Activated T-cell treated with anti-CD3 and anti-CD28 coated beads for 1 hour (primary cell): ENCODE results near the gene PRR7.

ENCODE experiments used
- DNase-seq: peaks from one replicate; pipeline ENCODE4 v3.0.0-alpha.2; 2020; ENCODE audit warnings: low read depth

The PRR7 gene

DNA sequence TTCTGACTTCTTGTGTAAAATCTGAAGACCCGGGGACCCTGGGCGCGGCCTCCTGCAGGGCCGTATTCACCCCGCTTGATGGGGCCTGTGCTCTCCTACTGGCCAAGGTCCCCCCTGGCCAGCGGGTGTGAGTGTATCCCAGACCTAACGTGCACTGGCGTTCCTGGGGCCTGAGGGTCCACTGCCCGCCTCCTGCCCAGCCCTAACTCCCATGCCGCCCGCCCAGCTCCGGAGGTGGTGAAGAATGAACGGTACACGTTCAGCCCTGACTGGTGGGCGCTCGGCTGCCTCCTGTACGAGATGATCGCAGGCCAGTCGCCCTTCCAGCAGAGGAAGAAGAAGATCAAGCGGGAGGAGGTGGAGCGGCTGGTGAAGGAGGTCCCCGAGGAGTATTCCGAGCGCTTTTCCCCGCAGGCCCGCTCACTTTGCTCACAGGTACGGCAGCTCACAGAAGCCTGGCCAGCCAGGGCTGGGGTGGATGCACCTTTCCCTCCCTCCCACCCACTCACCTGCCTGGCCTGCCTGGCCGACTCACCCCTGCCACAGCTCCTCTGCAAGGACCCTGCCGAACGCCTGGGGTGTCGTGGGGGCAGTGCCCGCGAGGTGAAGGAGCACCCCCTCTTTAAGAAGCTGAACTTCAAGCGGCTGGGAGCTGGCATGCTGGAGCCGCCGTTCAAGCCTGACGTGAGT lies 10.6 kb upstream of the PRR7 start:
- no peak for DNase-seq

DNA sequence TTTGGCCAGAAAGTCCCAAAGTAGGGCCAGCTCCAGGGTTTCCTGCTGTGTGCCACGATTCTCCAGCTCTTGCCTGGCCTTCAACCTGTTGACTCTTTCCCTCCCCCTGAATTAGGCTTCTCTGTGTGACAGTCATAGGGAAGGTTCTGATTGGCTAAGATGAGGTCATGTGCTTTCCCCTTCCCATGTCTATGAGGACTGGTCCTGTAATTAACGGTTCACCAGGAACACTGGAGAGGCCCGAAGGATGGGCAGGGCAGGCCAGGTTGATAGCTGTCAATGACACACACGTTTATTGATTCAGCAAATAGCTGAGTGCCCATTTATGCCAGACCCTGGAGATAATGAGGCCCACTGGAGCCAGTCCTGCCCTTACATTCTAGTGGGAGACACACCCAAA lies 9.0 kb upstream of the PRR7 start:
- DNase-seq: no peak

DNA sequence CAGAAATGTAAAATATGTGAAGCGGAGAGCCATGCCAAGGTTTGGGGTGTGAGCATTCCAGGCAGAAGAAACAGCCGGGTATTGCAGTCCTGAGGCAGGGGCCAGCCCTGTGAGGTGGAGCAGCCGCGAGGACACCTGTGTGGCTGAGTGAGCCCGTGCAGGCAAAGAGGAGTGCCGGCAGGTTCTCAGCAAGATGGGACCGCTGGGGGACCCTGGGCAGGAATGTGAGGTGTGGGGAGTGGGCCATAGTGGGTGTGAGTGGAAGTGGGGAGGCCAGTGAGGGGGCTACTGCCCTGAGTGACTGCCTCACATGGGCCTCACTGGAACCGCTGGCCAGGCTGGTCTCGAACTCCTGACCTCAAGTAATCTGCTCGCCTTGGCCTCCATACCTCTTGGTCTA lies 8.1 kb upstream of the PRR7 start:
- DNase-seq: no peak

DNA sequence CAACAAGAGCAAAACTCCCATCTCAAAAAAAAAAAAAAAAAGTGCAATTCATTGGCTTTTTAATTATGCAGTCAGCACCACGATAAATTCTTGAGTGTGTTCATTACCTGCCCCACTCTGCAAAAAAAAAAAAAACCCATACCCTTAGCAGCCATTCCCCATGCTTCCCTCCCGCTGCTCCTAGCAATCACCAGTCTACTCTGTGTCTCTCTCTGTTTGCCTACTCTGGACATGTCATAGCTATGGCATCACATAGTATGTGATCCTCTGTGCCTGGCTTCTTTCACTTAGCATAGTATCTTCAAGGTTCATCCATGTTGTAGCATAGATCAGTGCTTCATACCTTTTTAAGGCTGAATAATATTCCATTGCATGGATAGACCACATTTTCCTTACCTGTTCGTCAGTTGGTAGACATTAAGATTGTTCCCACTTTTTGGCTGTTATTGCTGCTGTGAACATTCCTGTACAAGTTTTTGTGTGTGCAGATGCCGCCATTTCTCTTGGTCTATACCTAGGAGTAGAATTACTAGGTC lies 7.0 kb upstream of the PRR7 start:
- DNase-seq: no peak

DNA sequence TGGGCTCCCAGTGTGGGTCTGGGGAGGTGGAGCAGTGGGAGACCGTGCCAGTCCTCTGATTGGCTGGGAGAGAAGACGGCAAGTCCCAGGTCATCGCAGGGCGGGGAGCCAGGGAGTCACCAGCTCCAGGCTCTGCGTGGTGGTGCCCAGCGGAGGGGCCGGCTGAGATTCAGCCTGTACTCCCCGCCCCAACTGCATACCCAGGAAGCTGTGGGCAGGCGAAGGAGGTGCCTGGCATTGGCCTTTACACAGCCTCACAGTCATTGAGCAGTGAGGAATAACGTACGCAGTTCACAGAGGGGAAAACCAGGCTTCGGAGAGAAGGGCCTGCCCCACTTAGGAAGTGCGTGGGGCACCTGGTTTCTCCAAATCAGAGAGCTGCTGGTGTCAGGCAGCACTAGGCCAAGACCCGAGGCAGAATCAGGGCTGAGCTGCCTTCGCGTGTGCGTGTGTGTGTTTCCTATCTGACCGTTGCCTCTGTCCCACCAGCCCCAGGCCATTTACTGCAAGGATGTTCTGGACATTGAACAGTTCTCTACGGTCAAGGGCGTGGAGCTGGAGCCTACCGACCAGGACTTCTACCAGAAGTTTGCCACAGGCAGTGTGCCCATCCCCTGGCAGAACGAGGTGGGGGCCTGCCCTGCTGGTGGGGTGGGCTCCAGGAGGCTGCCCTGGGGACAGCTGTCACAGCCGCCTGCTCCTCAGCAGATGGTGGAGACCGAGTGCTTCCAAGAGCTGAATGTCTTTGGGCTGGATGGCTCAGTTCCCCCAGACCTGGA lies 6.2 kb upstream of the PRR7 start:
- DNase-seq: no peak

DNA sequence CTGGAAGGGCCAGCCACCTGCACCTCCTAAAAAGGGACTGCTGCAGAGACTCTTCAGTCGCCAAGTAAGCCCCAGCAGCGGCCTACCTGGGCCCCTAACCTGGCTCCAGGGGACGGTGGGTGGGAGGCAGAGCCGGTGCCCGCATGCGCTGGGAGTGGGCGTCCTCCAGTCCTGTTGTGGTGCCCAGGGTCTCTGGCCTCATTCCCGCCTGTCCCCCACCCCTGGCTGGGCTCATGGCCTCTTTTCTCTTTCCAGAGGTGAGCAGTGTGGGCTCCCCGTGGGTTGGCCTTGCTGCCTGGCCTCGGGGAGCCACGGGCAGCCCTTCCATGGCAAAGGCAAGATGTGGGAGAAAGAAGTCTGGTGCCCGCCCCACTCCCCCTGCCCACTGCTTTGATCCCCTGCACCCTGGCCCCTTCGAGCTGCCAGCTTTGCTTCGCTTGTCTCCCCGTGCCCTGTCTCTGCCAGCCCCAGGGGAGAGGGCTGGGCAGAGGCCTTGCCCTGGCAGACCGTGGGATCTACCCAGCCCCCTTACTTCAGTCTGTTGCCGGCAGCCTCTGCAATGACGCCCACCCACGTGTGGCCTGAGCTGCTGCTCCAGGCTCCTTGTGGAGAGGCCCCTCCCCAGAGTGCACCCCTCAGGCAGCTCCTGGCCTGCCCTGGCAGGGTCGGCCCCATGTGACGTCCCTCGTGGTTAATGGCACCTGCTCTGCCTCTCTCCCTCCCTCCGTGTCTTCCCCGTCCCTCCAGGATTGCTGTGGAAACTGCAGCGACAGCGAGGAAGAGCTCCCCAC lies 5.4 kb upstream of the PRR7 start:
- no peak for DNase-seq

DNA sequence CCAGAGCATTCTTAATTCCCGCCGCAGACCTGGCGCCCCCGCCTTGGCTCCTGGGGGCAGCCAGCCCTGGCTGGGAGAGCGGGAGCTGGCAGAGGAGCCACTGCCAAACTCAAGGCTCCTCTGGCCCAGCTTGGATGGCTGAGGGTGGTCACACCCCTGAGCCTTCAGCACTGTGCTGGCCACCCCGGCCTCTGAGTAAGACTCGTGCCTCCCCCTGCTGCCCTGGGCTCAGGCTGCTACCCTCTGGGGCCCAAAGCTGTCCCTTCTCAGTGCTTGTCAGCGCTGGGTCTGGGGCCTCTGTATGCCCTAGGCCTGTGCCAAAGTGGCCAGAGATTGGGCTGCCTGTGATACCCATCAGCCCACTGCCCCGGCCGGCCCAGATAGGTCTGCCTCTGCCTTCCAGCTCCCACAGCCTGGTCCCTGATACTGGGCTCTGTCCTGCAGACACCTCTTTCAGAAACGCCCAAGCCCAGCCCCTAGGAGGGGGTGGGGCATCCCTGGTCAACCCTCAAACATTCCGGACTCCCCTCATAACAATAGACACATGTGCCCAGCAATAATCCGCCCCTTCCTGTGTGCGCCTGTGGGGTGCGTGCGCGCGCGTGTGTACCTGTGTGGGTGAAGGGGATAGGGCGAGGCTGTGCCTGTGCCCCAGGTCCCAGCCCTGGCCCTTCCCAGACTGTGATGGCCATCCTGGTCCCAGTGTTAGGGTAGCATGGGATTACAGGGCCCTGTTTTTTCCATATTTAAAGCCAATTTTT lies 4.4 kb upstream of the PRR7 start:
- DNase-seq: no peak

DNA sequence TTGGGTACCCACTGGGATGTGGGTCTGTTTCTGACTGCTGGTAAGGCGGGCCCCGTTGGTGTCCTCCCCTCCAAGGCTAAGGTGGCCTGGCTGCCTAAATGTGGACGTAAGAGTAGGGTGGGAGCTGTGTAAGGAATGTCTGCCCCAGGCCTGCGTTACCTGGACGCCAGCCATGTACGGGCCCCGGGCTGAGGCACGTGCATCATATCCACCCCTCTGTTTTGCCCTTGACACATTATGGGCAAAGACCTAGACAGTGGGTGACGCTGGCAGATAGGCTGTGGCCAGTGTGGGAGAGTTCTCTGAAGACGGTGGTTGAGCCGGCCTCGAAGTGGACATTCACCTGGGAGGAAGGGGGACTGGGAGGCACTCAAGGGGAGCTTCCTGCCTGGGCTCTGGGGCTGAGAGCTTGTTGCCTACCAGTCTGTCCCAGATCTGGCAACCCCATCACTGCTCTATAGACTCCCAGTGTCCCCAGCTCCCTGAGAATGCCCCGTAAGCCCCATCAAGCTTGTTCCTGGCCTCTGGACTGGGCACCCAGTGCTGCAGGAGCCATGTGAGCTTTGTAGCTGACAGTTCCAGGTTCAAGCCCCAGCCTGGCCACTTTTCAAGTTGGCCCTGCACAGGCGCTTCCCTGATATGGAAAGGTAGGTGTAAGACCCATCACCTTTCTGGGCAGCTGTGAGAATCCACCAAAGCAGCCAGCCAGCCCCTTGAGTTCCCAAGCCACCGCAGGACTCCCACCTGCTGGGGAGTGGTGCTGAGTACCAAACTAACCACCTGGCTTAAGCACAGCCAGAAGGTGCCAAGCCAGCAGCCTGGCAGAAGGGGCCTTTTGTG lies 3.2 kb upstream of the PRR7 start:
- DNase-seq: no peak

DNA sequence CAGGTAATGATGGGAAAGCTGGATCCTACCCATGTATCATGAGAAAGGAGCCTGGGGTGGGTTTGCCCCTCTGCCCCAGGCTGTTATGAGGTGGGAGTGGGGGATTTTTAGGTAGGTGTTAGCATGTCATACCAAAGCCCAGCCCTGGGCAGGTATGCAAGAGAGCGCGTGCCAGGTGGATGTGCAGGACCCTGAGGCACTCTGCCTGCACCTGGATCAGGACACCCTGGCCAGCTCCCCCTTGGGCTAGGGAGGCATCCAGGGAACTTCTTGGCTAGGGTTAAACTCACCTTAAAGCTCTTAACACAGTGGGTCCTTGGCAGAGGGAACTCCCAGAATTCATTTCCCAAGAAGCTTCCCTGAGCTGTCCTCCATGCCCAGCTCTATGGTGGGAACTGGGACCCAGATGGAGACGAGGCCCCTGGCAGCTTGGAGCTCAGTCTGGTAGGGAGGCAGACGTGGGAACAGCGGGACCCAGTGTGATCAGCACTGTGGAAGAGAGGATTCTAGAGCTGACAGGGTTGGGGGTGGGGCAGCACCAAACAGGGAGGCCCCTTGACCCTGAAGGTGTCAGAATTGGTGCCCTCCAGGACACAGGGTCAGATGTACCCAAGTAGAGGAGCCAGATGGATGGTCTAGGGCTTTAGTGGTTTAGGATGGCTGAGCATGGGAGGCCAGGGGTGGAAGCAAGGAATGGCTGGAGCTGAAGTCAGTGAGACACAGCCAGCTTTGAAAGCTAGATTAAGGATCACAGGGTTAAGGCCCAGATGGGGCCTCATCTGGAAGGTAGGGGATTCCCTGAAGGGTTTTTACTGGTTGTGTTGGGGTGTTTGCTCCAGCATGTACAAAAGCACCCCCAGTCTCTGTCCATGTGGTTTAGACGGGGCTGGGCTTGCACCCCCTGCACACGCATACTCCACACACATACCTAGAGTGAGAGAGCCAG lies 2.2 kb upstream of the PRR7 start:
- no peak for DNase-seq

DNA sequence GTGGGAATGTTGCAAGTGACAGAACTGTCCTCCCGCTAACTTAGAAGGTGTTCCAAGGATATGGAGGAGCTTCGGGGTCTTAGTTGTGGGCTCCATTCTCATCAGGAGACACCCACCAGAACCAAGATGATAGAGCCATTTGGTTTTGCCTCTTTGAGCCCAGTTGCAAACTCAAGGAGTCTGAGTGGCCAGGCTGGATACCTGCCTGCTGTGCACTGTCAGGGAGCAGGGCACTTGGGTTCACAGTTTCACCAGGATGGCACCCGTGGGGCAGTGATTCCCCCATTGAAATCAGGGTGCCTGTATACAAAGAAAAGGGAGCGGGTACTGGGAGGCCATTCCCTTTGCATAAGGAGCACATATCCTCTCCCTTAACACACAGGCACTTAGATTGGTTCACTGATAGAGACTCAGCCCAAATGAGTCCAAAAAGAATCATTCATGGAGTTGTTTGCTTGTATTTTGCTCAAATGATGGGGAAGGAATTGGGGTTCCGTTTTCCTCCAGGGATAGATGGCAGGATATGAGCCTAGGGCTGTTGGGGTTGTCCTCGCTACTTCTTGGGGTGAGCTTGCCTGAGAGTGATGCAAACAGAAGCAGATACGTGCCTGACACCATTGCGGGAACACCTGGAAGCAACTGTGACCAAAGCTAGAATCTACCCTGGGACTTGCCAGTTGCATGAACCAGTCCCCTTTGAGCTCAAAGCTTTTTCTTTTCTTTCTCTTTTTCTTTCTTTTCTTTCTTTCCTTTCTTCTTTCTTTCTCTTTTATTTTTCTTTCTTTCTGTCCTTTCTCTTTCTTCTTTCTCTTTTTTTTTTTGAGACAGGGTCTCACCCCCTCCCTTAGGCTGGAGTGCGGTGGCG lies 1.3 kb upstream of the PRR7 start:
- DNase-seq: no peak

DNA sequence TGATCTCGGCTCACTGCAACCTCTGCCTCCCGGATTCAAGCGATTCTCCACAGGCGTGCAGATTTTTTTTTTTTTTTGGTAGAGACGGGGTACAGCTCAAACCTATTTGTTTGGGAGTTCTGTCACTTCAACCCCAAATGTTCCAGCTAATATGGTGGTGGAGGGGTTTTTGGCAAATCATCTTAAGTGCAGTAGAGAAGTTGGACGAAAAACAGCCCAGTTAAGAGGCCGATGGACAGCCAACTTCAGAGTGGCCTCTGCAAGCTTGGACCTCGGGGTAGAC lies 756 bp upstream of the PRR7 start:
- no peak for DNase-seq

DNA sequence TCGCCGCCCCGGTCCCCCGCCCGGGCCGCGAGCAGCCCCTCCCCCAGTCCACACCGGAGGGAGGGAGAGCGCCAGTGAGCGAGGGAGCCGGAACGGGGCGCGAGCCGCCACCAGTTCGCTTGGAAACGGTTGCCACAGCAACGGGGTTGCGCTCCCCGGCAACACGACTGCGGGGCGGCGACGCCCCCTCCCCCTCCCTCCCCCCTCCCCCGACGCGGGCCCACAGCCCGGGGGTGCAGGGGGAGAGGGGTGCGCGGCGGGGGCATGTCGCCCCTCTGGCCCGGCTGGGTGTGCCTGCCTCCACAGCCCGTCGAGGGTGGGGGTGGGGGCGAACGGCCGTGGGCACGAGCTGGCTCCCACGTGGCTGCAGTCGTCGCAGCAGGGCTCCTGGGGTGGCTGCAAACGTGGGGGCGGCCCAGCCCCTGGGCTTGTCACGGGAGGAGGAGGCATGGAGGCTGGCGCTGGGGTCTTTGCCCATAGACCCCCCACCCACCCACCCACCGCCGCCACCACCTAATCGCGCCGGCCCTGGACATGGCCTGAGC lies 524 bp downstream of the PRR7 start:
- DNase-seq: peak; percentile 61

DNA sequence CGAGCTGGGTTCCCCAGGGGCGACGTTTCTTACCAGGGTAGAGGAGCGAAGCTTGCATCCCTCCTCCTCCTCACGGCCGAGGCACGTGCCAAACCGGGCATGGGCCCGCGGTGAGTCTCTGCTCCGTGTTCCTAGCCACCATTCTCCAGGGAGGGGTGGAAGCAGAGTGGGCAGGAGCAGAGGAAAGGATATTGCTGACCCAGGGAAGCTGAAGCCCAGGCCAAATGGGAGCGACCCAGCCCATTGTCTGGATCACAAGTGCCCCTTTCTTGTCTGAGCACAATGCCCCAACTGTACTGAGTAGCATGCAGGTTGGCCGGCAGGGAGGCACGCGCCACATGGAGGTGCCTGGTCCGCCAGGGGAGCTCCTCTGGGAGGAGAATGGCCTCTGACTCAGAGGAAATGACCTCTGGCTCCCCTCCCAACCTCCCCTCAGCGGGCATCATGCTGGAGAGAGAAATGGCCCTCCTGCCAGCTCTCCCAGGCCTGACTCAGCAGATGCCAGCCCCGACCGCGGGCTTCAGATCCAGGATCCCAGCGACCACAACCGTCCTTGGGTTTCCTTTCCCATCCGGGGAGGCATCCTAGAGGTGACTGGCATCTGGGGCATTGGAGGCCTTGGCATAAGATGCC lies 1.1 kb downstream of the PRR7 start:
- no peak for DNase-seq

DNA sequence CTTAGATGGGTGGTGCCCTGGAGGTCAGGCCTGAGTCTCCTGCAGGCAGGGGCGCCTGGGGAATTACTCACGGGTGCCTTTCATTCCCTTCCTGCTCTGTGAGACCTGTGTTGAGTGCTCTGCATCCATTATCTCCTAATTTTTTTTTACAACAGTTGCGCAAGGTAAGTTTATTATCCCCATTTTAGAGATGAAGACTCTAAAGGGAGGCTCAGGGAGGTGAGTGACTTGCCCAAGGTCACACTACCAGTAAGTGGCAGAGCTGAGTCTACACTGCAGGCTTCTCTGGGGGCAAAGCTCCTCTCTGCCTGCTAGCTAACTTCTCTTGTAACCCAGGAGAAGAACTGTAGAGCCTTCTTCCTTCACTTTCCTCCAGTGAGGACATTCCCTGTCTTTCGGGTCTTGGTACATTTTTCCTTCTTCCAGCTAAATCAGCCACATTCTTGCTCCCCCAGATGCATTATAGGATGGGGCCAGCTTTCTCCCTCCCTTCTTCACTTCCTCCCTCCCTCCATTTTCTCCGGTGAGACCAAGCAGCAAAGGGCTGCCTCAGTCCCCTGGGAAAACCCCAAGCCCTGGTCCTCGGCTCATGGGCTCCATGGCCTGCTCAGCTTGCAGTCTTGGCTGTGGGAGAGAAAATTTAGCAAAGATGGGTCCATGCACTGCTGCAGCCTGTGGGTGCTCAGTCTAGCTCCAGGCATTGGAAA lies 1.8 kb downstream of the PRR7 start:
- DNase-seq: no peak

DNA sequence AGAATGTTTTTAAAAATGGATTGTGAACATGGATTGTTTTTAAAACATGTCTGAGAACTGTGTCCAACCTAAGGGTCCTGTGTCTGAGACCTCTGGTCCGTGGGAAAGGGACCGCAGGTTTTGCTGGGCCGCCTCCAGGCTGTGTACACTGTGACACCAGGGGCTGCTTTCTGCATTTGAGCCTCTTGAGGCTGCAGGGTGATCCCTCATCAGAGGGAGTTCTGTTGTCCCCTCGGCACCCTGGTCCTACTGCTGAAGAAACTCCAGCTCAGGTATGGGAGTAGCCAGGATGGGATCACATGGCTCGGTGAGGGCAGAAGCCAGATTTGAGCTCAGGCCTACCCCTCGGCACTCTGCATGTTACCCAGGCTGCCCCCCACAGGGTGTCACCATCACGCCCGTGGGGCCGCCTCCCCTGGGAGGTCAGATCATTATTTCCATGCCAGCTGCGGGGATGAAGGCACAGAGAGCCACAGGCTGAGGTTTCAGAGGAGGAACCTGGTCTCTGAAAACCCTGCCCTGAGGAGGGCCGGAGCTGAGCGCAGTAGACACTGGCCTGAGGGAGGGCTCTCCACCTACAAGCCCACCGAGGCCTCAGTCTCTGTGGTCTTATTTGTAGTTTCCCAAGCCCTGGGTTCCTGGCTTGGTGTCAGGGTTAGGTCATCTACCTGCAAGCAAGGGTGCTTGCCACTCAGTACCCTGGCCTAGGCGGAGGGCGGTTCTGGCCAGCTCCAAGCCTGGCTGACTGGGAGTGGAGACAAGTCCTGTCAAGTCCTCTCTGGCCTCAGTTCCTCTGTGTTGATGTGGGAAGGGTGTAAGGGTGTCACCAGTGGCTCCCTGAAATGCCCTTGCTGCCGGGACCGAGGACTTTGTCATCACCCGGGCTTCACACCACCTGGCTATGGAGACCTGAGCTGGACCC lies 2.8 kb downstream of the PRR7 start:
- no peak for DNase-seq

DNA sequence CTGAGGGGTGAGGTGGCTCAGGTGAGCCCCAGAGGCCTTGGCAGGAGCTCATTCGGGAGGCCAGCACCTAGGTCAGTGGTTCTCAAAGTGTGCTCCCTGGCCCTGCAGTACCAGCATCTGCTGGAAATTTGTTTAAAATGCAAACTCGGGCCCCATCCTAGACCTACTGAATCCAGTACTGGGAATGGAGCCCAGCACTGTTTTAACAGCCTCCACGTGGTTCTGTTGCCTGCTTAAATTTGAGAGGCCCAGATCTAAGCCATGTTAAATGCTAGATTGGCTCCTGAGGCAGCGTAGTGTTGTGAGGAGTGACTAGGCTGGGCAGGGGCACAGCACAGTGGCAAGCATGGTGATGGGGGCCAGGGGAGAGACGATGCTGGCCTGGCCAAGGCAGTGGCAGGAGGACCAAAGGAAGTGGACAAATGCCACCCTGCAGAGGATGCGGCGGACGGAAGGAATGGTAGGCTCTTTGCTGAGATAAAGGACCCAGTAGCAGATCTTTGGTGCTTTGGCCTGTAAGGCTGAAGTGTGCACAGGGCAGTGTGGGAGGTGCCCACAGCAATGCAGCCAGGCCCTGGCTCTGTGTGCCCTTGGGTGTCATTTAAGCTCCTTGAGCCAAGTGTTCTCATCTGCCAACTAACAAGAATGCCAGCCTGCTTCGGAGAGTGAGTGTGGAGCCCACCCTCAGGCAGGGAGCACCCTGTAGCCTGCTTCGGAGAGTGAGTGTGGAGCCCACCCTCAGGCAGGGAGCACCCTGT lies 4.2 kb downstream of the PRR7 start:
- no peak for DNase-seq
